Astrocyte (in vitro differentiated cells and primary cell): ENCODE data around the gene RAPGEF6.

Experiments used
- EZH2 ChIP-seq: IDR thresholded peaks from 2 replicates; pipeline ENCODE4 v1.6.1; 2012; ENCODE audit warnings: mild to moderate bottlenecking, low read length, inconsistent platforms; ENCODE audit not compliant: insufficient read depth
- TF ChIP-seq, protein P1 (sequence below): IDR thresholded peaks from 2 replicates; pipeline ENCODE4 v1.5.1; 2011; ENCODE audit warnings: low read depth, mild to moderate bottlenecking, inconsistent platforms, low read length, moderate library complexity; ENCODE audit not compliant: insufficient read depth

GRCh38 chr5:131672776-131673175, 37.7 kb upstream of the RAPGEF6 start:
- TF ChIP-seq, protein P1, sequence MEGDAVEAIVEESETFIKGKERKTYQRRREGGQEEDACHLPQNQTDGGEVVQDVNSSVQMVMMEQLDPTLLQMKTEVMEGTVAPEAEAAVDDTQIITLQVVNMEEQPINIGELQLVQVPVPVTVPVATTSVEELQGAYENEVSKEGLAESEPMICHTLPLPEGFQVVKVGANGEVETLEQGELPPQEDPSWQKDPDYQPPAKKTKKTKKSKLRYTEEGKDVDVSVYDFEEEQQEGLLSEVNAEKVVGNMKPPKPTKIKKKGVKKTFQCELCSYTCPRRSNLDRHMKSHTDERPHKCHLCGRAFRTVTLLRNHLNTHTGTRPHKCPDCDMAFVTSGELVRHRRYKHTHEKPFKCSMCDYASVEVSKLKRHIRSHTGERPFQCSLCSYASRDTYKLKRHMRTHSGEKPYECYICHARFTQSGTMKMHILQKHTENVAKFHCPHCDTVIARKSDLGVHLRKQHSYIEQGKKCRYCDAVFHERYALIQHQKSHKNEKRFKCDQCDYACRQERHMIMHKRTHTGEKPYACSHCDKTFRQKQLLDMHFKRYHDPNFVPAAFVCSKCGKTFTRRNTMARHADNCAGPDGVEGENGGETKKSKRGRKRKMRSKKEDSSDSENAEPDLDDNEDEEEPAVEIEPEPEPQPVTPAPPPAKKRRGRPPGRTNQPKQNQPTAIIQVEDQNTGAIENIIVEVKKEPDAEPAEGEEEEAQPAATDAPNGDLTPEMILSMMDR, result no peak
- no peak for TF ChIP-seq EZH2
